Activated CD8-positive, alpha-beta T cell treated with anti-CD3 and anti-CD28 coated beads for 36 hours (primary cell): Measurements from ENCODE around the gene S100A14. TPM values are rescaled to one million over a fixed set of nuclear protein-coding genes. Genes with fewer than 3 reads are reported as not detected.

Source experiments
- ATAC-seq: fragments of 200-7000 bp; cut with Tn5 transposase; one replicate; pipeline ENCODE4 v1.10.0; 2021; ENCODE audit warnings: mild to moderate bottlenecking, moderate library complexity
- CTCF ChIA-PET: fragments of 350-600 bp; sonication (Branson Sonifier 250); formaldehyde crosslinking; loops from one replicate; lab custom pipeline; 2021; ENCODE audit warnings: antibody characterized with exemption; lab: Charles Lee
- POLR2A ChIA-PET: fragments of 350-600 bp; sonication (Branson Sonifier 250); formaldehyde crosslinking; loops from one replicate; lab custom pipeline; 2021; ENCODE audit warnings: antibody characterized with exemption; lab: Charles Lee
- DNase-seq: peaks from one replicate; pipeline ENCODE4 v3.0.0-alpha.2; 2020
- H3K27ac Mint-ChIP-seq: one replicate; pipeline ENCODE4 v1.8.0; 2021; ENCODE audit warnings: mild to moderate bottlenecking, mixed read lengths
- H3K27me3 Mint-ChIP-seq: one replicate; pipeline ENCODE4 v1.8.0; 2021; ENCODE audit warnings: mixed read lengths
- H3K36me3 Mint-ChIP-seq: one replicate; pipeline ENCODE4 v1.8.0; 2021; ENCODE audit warnings: low read depth, mixed read lengths
- H3K4me1 Mint-ChIP-seq: one replicate; pipeline ENCODE4 v1.8.0; 2021; ENCODE audit warnings: low read depth, mixed read lengths
- H3K4me3 Mint-ChIP-seq: one replicate; pipeline ENCODE4 v1.8.0; 2021; ENCODE audit warnings: mild to moderate bottlenecking, moderate library complexity, mixed read lengths
- H3K9me3 Mint-ChIP-seq: one replicate; pipeline ENCODE4 v1.8.0; 2021; ENCODE audit warnings: mixed read lengths
- CTCF ChIP-seq: fragments of 200-600 bp; IDR thresholded peaks from one replicate; pipeline ENCODE4 v1.8.0; 2022; ENCODE audit warnings: antibody characterized with exemption, mild to moderate bottlenecking
- intact Hi-C: fragments of 100-400 bp; cut with micrococcal nuclease; formaldehyde crosslinking; loops from one replicate; pipeline ENCODE4 v1.10.0; 2022
- total RNA-seq, 2 experiments: library from RNA; stranded (reverse); gene quantifications; one replicate each; pipeline ENCODE4 v1.2.3, GENCODE V29; 2021

S100A14 gene
- total RNA-seq, 2 experiments from 2014 or later = not detected

- POLR2A ChIA-PET = interaction anchor here (0.5 kb wide), 1 partner anchor 36 kb away, joined by 3 read pairs; no protein-coding TSS in a partner anchor
- intact Hi-C loops = no loop called here
- no peak overlapping the region for H3K4me3 Mint-ChIP-seq
- no peak for DNase-seq
- TF ChIP-seq CTCF = no peak
- no peak overlapping the region for H3K27ac Mint-ChIP-seq
- CTCF ChIA-PET = interaction anchor here (0.7 to 2.2 kb wide), 3 partner anchors 37 to 99 kb away, joined by 3 to 9 read pairs (median 4); no protein-coding TSS in a partner anchor
- no peaks in the 10 kb centered on the region for H3K4me1 Mint-ChIP-seq
- no peaks in the 10 kb centered on the region for H3K27me3 Mint-ChIP-seq
- H3K36me3 Mint-ChIP-seq = no peaks in the 10 kb centered on the region
- no peak for ATAC-seq
- no peaks in the 10 kb centered on the region for H3K9me3 Mint-ChIP-seq
Observed at GRCh38 chr1:153610334-153610733, 5.8 kb downstream of the S100A14 start.

- CTCF ChIA-PET = interaction anchor here (2.2 kb wide), 1 partner anchor 99 kb away, joined by 9 read pairs; no protein-coding TSS in a partner anchor
- Mint-ChIP-seq H3K27me3 (no peaks in the 10 kb centered on the region), H3K4me1 (no peaks in the 10 kb centered on the region), H3K36me3 (no peaks in the 10 kb centered on the region), H3K4me3 (no peak overlapping the region), H3K9me3 (no peaks in the 10 kb centered on the region), H3K27ac (no peak overlapping the region)
- POLR2A ChIA-PET = no interaction called here
- no peak for ATAC-seq
- TF ChIP-seq CTCF = no peak
- intact Hi-C loops = no loop called here
- DNase-seq = no peak
Observed at GRCh38 chr1:153609585-153609907, 6.6 kb downstream of the S100A14 start.

GRCh38 chr1:153608742-153609584 is 7.2 kb downstream of the S100A14 start:
- CTCF ChIA-PET = no interaction called here
- TF ChIP-seq CTCF = no peak
- POLR2A ChIA-PET = interaction anchor here (1.4 kb wide), 1 partner anchor 23 kb away, joined by 3 read pairs; no protein-coding TSS in a partner anchor
- no peak overlapping the region for H3K4me3 Mint-ChIP-seq
- no peak for ATAC-seq
- DNase-seq = no peak
- no peaks in the 10 kb centered on the region for H3K36me3 Mint-ChIP-seq
- H3K27me3 Mint-ChIP-seq = no peaks in the 10 kb centered on the region
- H3K27ac Mint-ChIP-seq = no peak overlapping the region
- intact Hi-C loops = no loop called here
- no peaks in the 10 kb centered on the region for H3K4me1 Mint-ChIP-seq
- H3K9me3 Mint-ChIP-seq = no peaks in the 10 kb centered on the region

GRCh38 chr1:153608089-153608682 is 7.9 kb downstream of the S100A14 start:
- ATAC-seq (no peak), DNase-seq (no peak)
- ChIA-PET POLR2A (interaction anchor here (1.4 kb wide), 1 partner anchor 22 kb away, joined by 3 read pairs; no protein-coding TSS in a partner anchor), CTCF (interaction anchor here (1.3 to 5.9 kb wide), 3 partner anchors 9 to 113 kb away, joined by 3 to 29 read pairs (median 5); partner anchors contain the start of gene S100A14)
- Mint-ChIP-seq H3K27ac (no peak overlapping the region), H3K36me3 (no peaks in the 10 kb centered on the region), H3K9me3 (no peaks in the 10 kb centered on the region), H3K27me3 (no peaks in the 10 kb centered on the region), H3K4me3 (no peak overlapping the region), H3K4me1 (no peaks in the 10 kb centered on the region)
- intact Hi-C loops = no loop called here
- no peak for TF ChIP-seq CTCF
